ENCODE data around the gene OR10H5. TPM values are rescaled to one million over a fixed set of nuclear protein-coding genes. Genes with fewer than 3 reads are reported as not detected.
A peak's percentile ranks its signal among the peaks of the same experiment; 100 is the strongest.

OR10H5 gene
- polyA plus RNA-seq, 2 of the 4 experiments (the other 2 are of a cell fraction) = not detected

- H3K4me2 ChIP-seq = no peak overlapping the region
- no peak for FAIRE-seq
- TF ChIP-seq KDM5A (IDR thresholded peaks at IDR 0.05) = no peak
- TF ChIP-seq USF2 (IDR thresholded peaks at IDR 0.05) = no peak
- no peak for TF ChIP-seq EHF (CRISPR knock-in tag; IDR thresholded peaks at IDR 0.05)
- no peak for TF ChIP-seq PHF8 (IDR thresholded peaks at IDR 0.05; ENCODE audit: borderline replicate concordance, low read depth)
- TF ChIP-seq ESRRA (IDR thresholded peaks at IDR 0.05; ENCODE audit: borderline replicate concordance, low read length) = no peak
- WGBS (ENCODE audit: missing lambda C conversion rate) = 26% methylated on average over 8 of the region's 10 CpGs
- no peaks in the 10 kb centered on the region for H3K9me3 ChIP-seq
- peak; percentile 64 to 66 for ATAC-seq
- peak in 1 of 2 experiments; percentile 12 for DNase-seq (ENCODE audit: low read depth in 1 of 2, low spot score in 1 of 2)
- H3K4me1 ChIP-seq = no peaks in the 10 kb centered on the region
- CTCF ChIA-PET = no interaction called here
- no peak overlapping the region for H3K27ac ChIP-seq
- POLR2A ChIA-PET = no interaction called here
- H3K4me3 ChIP-seq = no peak overlapping the region
Observed at GRCh38 chr19:15779756-15780476, 7.5 kb upstream of the OR10H5 start.

- Histone ChIP-seq H3K4me1 (no peaks in the 10 kb centered on the region), H3K4me3 (no peak overlapping the region), H3K4me2 (no peak overlapping the region), H3K27ac (no peak overlapping the region), H3K9me3 (no peaks in the 10 kb centered on the region)
- FAIRE-seq (no peak), DNase-seq (ENCODE audit: low read depth in 1 of 2, low spot score in 1 of 2) (peak in 1 of 2 experiments; percentile 7), ATAC-seq (peak; percentile 30 to 66)
- POLR2A ChIA-PET = no interaction called here
- CTCF ChIA-PET = no interaction called here
- WGBS (ENCODE audit: missing lambda C conversion rate) = 61% methylated on average over 6 of the region's 7 CpGs
- no peak for TF ChIP-seq ZC3H11A (IDR thresholded peaks at IDR 0.05)
- no peak for TF ChIP-seq REST (IDR thresholded peaks at IDR 0.05)
- no peak for TF ChIP-seq ZNF302 (CRISPR knock-in tag; IDR thresholded peaks at IDR 0.05)
- TF ChIP-seq FOXS1 (CRISPR knock-in tag; IDR thresholded peaks at IDR 0.05) = no peak
Observed at GRCh38 chr19:15780610-15781418, 6.6 kb upstream of the OR10H5 start.

GRCh38 chr19:15781661-15782060 is 5.8 kb upstream of the OR10H5 start:
- Histone ChIP-seq H3K27ac (no peak overlapping the region), H3K4me1 (no peaks in the 10 kb centered on the region), H3K9me3 (no peaks in the 10 kb centered on the region), H3K4me2 (no peak overlapping the region), H3K4me3 (no peak overlapping the region)
- ChIA-PET CTCF (no interaction called here), POLR2A (no interaction called here)
- FAIRE-seq (no peak), ATAC-seq (no peak), DNase-seq (ENCODE audit: low read depth in 1 of 2, low spot score in 1 of 2) (no peak)
- WGBS (ENCODE audit: missing lambda C conversion rate) = 0% methylated on average over 1 of the region's 5 CpGs
- TF ChIP-seq SMC3 (IDR thresholded peaks at IDR 0.05) = no peak
- no peak for TF ChIP-seq CBX2 (IDR thresholded peaks at IDR 0.05; ENCODE audit: borderline replicate concordance, low read depth)
- TF ChIP-seq NR3C1 (IDR thresholded peaks at IDR 0.05) = no peak
- no peak for TF ChIP-seq MYC (IDR thresholded peaks at IDR 0.05; ENCODE audit: borderline replicate concordance, low read length)
- TF ChIP-seq ZSCAN20 (CRISPR knock-in tag; IDR thresholded peaks at IDR 0.05) = no peak
- no peak for TF ChIP-seq GATA3 (IDR thresholded peaks at IDR 0.05; ENCODE audit: borderline replicate concordance)
- TF ChIP-seq HMGXB4 (CRISPR knock-in tag; IDR thresholded peaks at IDR 0.05; ENCODE audit: borderline replicate concordance) = no peak
- TF ChIP-seq POLR2A (IDR thresholded peaks at IDR 0.05; ENCODE audit: low read length) = no peak
- TF ChIP-seq PBX3 (IDR thresholded peaks at IDR 0.05) = no peak
- no peak for TF ChIP-seq JUN (IDR thresholded peaks at IDR 0.05)
- TF ChIP-seq RAD21 (conservative IDR thresholded peaks at IDR 0.05 in 1 of 2, IDR thresholded peaks at IDR 0.05 in 1 of 2) = no peak
- TF ChIP-seq BCL3 (IDR thresholded peaks at IDR 0.05) = no peak
- TF ChIP-seq CTCF (IDR thresholded peaks at IDR 0.05) = no peak
